NT2/D1 (cell line): ENCODE data around the gene ZNF565.

Source experiments
- YY1 ChIP-seq: IDR thresholded peaks from 2 replicates; pipeline ENCODE4 v1.6.1; 2011; ENCODE audit not compliant: insufficient read length, insufficient read depth
- ZNF274 ChIP-seq: IDR thresholded peaks from 2 replicates; pipeline ENCODE4 v1.6.1; 2011; ENCODE audit warnings: mild to moderate bottlenecking, low read depth, low read length

DNA sequence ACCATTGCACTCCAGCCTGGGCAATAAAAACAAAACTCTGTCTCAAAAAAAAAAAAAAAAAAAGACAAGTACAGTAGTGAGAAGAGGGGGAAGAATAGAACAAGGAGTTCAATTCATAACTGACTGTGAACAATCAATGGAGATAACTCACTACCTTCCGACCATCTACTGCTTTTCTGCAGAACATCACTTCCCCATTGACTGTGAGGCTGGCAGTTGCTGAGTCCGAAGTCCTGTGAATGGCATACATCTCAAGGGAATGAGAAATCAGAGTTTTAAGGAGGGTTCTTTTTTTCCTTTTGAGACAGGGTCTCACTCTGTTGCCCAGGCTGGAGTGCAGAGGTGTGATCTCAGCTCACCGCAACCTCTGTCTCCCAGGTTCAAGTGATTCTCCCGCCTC is 11.2 kb downstream of the ZNF565 start:
- no peak for TF ChIP-seq ZNF274
- no peak for TF ChIP-seq YY1
